H1 (cell line): ENCODE data around the gene RFC1.

Experiments used
- CEBPB ChIP-seq: IDR thresholded peaks from 2 replicates; pipeline ENCODE4 v1.6.1; 2012; ENCODE audit warnings: low read depth, low read length
- CTCF ChIP-seq, 3 experiments: IDR thresholded peaks; 1 replicate in 2 of 3; 2 replicates in 1 of 3; pipeline versions ENCODE4 v1.5.1 to v1.6.1; 2011; ENCODE audit warnings: low read length in 3 of 3, mild to moderate bottlenecking in 3 of 3, inconsistent platforms in 2 of 3, low read depth in 1 of 3, moderate library complexity in 1 of 3; ENCODE audit not compliant: insufficient read depth in 1 of 3; ENCODE audit errors: control extremely low read depth in 1 of 3
- EP300 ChIP-seq, 2 experiments: IDR thresholded peaks; 1 replicate in 1 of 2; 2 replicates in 1 of 2; pipeline ENCODE4 v1.6.1; 2011 to 2012; ENCODE audit warnings: low read depth in 2 of 2, low read length in 2 of 2, mild to moderate bottlenecking in 2 of 2, borderline replicate concordance in 1 of 2, inconsistent platforms in 1 of 2, moderate library complexity in 1 of 2
- SIRT6 ChIP-seq: IDR thresholded peaks from one replicate; pipeline ENCODE4 v1.7.1; 2012; ENCODE audit warnings: low read length, inconsistent platforms
- TF ChIP-seq, protein P1 (sequence below): IDR thresholded peaks from 2 replicates; pipeline ENCODE4 v1.6.1; 2011; ENCODE audit warnings: low read depth, mild to moderate bottlenecking, low read length; ENCODE audit not compliant: insufficient read depth

- no peak for TF ChIP-seq CEBPB
- TF ChIP-seq, protein P1, sequence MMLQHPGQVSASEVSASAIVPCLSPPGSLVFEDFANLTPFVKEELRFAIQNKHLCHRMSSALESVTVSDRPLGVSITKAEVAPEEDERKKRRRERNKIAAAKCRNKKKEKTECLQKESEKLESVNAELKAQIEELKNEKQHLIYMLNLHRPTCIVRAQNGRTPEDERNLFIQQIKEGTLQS: no peak
- no peak for TF ChIP-seq CTCF (IDR thresholded peaks at IDR 0.05; ENCODE audit: control extremely low read depth in 1 of 3, insufficient read depth in 1 of 3, low read depth in 1 of 3, low read length in 3 of 3)
- no peak for TF ChIP-seq EP300 (IDR thresholded peaks at IDR 0.05; ENCODE audit: borderline replicate concordance in 1 of 2, low read depth in 2 of 2, low read length in 2 of 2)
- no peak for TF ChIP-seq SIRT6
These were observed 80.3 kb downstream of the RFC1 start for GRCh38 chr4:39285853-39286252.
